ENCODE results near the gene SOX10.

The SOX10 gene

GRCh38 chr22:37998543-37998942, 14.2 kb upstream of the SOX10 start:
- H3K4me1 ChIP-seq (ENCODE audit: control insufficient read depth, insufficient read depth, low read length) = peaks cover 28% of the 10 kb centered on the region
- H3K36me3 ChIP-seq (ENCODE audit: control insufficient read depth, insufficient read depth, low read length) = no peaks in the 10 kb centered on the region
- no peak overlapping the region for H3K27ac ChIP-seq (ENCODE audit: insufficient read depth, low read depth, low read length, poor library complexity, severe bottlenecking)
- H3K4me3 ChIP-seq (ENCODE audit: insufficient read depth, low read depth, low read length) = no peak overlapping the region
- no peaks in the 10 kb centered on the region for H3K9me3 ChIP-seq (ENCODE audit: control insufficient read depth, low read length)
- WGBS, 2 experiments = 82 to 85% methylated on average over 7 of the region's 7 CpGs
- H3K27me3 ChIP-seq (ENCODE audit: control insufficient read depth, insufficient read depth, low read length, poor library complexity, severe bottlenecking) = no peaks in the 10 kb centered on the region

- no peaks in the 10 kb centered on the region for H3K9me3 ChIP-seq (ENCODE audit: control insufficient read depth, low read length)
- no peaks in the 10 kb centered on the region for H3K36me3 ChIP-seq (ENCODE audit: control insufficient read depth, insufficient read depth, low read length)
- H3K4me3 ChIP-seq (ENCODE audit: insufficient read depth, low read depth, low read length) = no peak overlapping the region
- 83 to 88% methylated on average over 8 of the region's 8 CpGs for WGBS, 2 experiments
- no peaks in the 10 kb centered on the region for H3K27me3 ChIP-seq (ENCODE audit: control insufficient read depth, insufficient read depth, low read length, poor library complexity, severe bottlenecking)
- H3K4me1 ChIP-seq (ENCODE audit: control insufficient read depth, insufficient read depth, low read length) = peaks cover 28% of the 10 kb centered on the region
- H3K27ac ChIP-seq (ENCODE audit: insufficient read depth, low read depth, low read length, poor library complexity, severe bottlenecking) = no peak overlapping the region
Measured at GRCh38 chr22:37996515-37997246, 12.3 kb upstream of the SOX10 start.

GRCh38 chr22:37996079-37996478, 11.7 kb upstream of the SOX10 start:
- WGBS, 2 experiments = 60 to 65% methylated on average over 4 of the region's 4 CpGs
- Histone ChIP-seq H3K27ac (ENCODE audit: insufficient read depth, low read depth, low read length, poor library complexity, severe bottlenecking) (no peak overlapping the region), H3K27me3 (ENCODE audit: control insufficient read depth, insufficient read depth, low read length, poor library complexity, severe bottlenecking) (no peaks in the 10 kb centered on the region), H3K4me1 (ENCODE audit: control insufficient read depth, insufficient read depth, low read length) (peaks cover 28% of the 10 kb centered on the region), H3K9me3 (ENCODE audit: control insufficient read depth, low read length) (no peaks in the 10 kb centered on the region), H3K36me3 (ENCODE audit: control insufficient read depth, insufficient read depth, low read length) (no peaks in the 10 kb centered on the region), H3K4me3 (ENCODE audit: insufficient read depth, low read depth, low read length) (no peak overlapping the region)

- H3K4me3 ChIP-seq (ENCODE audit: insufficient read depth, low read depth, low read length) = no peak overlapping the region
- no peaks in the 10 kb centered on the region for H3K36me3 ChIP-seq (ENCODE audit: control insufficient read depth, insufficient read depth, low read length)
- H3K4me1 ChIP-seq (ENCODE audit: control insufficient read depth, insufficient read depth, low read length) = peaks cover 28% of the 10 kb centered on the region
- H3K27me3 ChIP-seq (ENCODE audit: control insufficient read depth, insufficient read depth, low read length, poor library complexity, severe bottlenecking) = no peaks in the 10 kb centered on the region
- H3K9me3 ChIP-seq (ENCODE audit: control insufficient read depth, low read length) = no peaks in the 10 kb centered on the region
- 83 to 88% methylated on average over 3 of the region's 4 CpGs for WGBS, 2 experiments
- H3K27ac ChIP-seq (ENCODE audit: insufficient read depth, low read depth, low read length, poor library complexity, severe bottlenecking) = no peak overlapping the region
Measured at GRCh38 chr22:37995460-37995859, 11.1 kb upstream of the SOX10 start.

GRCh38 chr22:37994982-37995381, 10.6 kb upstream of the SOX10 start:
- Histone ChIP-seq H3K27ac (ENCODE audit: insufficient read depth, low read depth, low read length, poor library complexity, severe bottlenecking) (no peak overlapping the region), H3K4me3 (ENCODE audit: insufficient read depth, low read depth, low read length) (no peak overlapping the region), H3K4me1 (ENCODE audit: control insufficient read depth, insufficient read depth, low read length) (peaks cover 28% of the 10 kb centered on the region), H3K9me3 (ENCODE audit: control insufficient read depth, low read length) (no peaks in the 10 kb centered on the region), H3K27me3 (ENCODE audit: control insufficient read depth, insufficient read depth, low read length, poor library complexity, severe bottlenecking) (no peaks in the 10 kb centered on the region), H3K36me3 (ENCODE audit: control insufficient read depth, insufficient read depth, low read length) (no peaks in the 10 kb centered on the region)
- WGBS, 2 experiments = 88 to 89% methylated on average over 6 of the region's 6 CpGs

GRCh38 chr22:37994049-37994448, 9.7 kb upstream of the SOX10 start:
- no peaks in the 10 kb centered on the region for H3K27me3 ChIP-seq (ENCODE audit: control insufficient read depth, insufficient read depth, low read length, poor library complexity, severe bottlenecking)
- no peak overlapping the region for H3K27ac ChIP-seq (ENCODE audit: insufficient read depth, low read depth, low read length, poor library complexity, severe bottlenecking)
- no peaks in the 10 kb centered on the region for H3K9me3 ChIP-seq (ENCODE audit: control insufficient read depth, low read length)
- peaks cover 26% of the 10 kb centered on the region for H3K4me1 ChIP-seq (ENCODE audit: control insufficient read depth, insufficient read depth, low read length)
- no peak overlapping the region for H3K4me3 ChIP-seq (ENCODE audit: insufficient read depth, low read depth, low read length)
- no peaks in the 10 kb centered on the region for H3K36me3 ChIP-seq (ENCODE audit: control insufficient read depth, insufficient read depth, low read length)
- 89 to 91% methylated on average over 6 of the region's 6 CpGs for WGBS, 2 experiments

GRCh38 chr22:37991731-37992442, 7.5 kb upstream of the SOX10 start:
- no peak overlapping the region for H3K4me3 ChIP-seq (ENCODE audit: insufficient read depth, low read depth, low read length)
- no peaks in the 10 kb centered on the region for H3K9me3 ChIP-seq (ENCODE audit: control insufficient read depth, low read length)
- no peak overlapping the region for H3K27ac ChIP-seq (ENCODE audit: insufficient read depth, low read depth, low read length, poor library complexity, severe bottlenecking)
- 85 to 86% methylated on average over 6 of the region's 6 CpGs for WGBS, 2 experiments
- H3K4me1 ChIP-seq (ENCODE audit: control insufficient read depth, insufficient read depth, low read length) = peaks cover 7% of the 10 kb centered on the region
- no peaks in the 10 kb centered on the region for H3K27me3 ChIP-seq (ENCODE audit: control insufficient read depth, insufficient read depth, low read length, poor library complexity, severe bottlenecking)
- H3K36me3 ChIP-seq (ENCODE audit: control insufficient read depth, insufficient read depth, low read length) = no peaks in the 10 kb centered on the region

- no peaks in the 10 kb centered on the region for H3K36me3 ChIP-seq (ENCODE audit: control insufficient read depth, insufficient read depth, low read length)
- H3K27me3 ChIP-seq (ENCODE audit: control insufficient read depth, insufficient read depth, low read length, poor library complexity, severe bottlenecking) = no peaks in the 10 kb centered on the region
- no peaks in the 10 kb centered on the region for H3K9me3 ChIP-seq (ENCODE audit: control insufficient read depth, low read length)
- H3K4me3 ChIP-seq (ENCODE audit: insufficient read depth, low read depth, low read length) = no peak overlapping the region
- no peak overlapping the region for H3K27ac ChIP-seq (ENCODE audit: insufficient read depth, low read depth, low read length, poor library complexity, severe bottlenecking)
- peaks cover under 1% of the 10 kb centered on the region for H3K4me1 ChIP-seq (ENCODE audit: control insufficient read depth, insufficient read depth, low read length)
- WGBS, 2 experiments = 93 to 94% methylated on average over 6 to 7 of the region's 7 CpGs
Measured at GRCh38 chr22:37990862-37991261, 6.5 kb upstream of the SOX10 start.

GRCh38 chr22:37990301-37990700, 5.9 kb upstream of the SOX10 start:
- WGBS, 2 experiments = 94 to 95% methylated on average over 5 of the region's 5 CpGs
- Histone ChIP-seq H3K4me1 (ENCODE audit: control insufficient read depth, insufficient read depth, low read length) (peaks cover 4% of the 10 kb centered on the region), H3K27ac (ENCODE audit: insufficient read depth, low read depth, low read length, poor library complexity, severe bottlenecking) (no peak overlapping the region), H3K36me3 (ENCODE audit: control insufficient read depth, insufficient read depth, low read length) (no peaks in the 10 kb centered on the region), H3K9me3 (ENCODE audit: control insufficient read depth, low read length) (no peaks in the 10 kb centered on the region), H3K4me3 (ENCODE audit: insufficient read depth, low read depth, low read length) (no peak overlapping the region), H3K27me3 (ENCODE audit: control insufficient read depth, insufficient read depth, low read length, poor library complexity, severe bottlenecking) (no peaks in the 10 kb centered on the region)

GRCh38 chr22:37989146-37990045, 5.0 kb upstream of the SOX10 start:
- WGBS, 2 experiments = 92 to 95% methylated on average over 14 of the region's 14 CpGs
- Histone ChIP-seq H3K27ac (ENCODE audit: insufficient read depth, low read depth, low read length, poor library complexity, severe bottlenecking) (no peak overlapping the region), H3K4me1 (ENCODE audit: control insufficient read depth, insufficient read depth, low read length) (peaks cover 13% of the 10 kb centered on the region), H3K36me3 (ENCODE audit: control insufficient read depth, insufficient read depth, low read length) (no peaks in the 10 kb centered on the region), H3K27me3 (ENCODE audit: control insufficient read depth, insufficient read depth, low read length, poor library complexity, severe bottlenecking) (peaks cover 6% of the 10 kb centered on the region), H3K4me3 (ENCODE audit: insufficient read depth, low read depth, low read length) (no peak overlapping the region), H3K9me3 (ENCODE audit: control insufficient read depth, low read length) (no peaks in the 10 kb centered on the region)
